Peyer's patch (tissue), 4 donors: ENCODE measurements around the gene BSG.

Experiments
- CTCF ChIP-seq, 6 experiments: fragments of 450-650 bp in 4 of 6; fragments of 200-600 bp in 2 of 6; sonication (generic) in 1 of 6; IDR thresholded peaks; one replicate each; pipeline ENCODE4 v1.5.1; 2017 to 2019; ENCODE audit warnings: antibody characterized with exemption in 6 of 6, mild to moderate bottlenecking in 3 of 6, moderate library complexity in 1 of 6
- POLR2A ChIP-seq, 2 donors: fragments of 450-650 bp; IDR thresholded peaks; one replicate each; pipeline ENCODE4 v1.5.1; 2017; ENCODE audit warnings: antibody characterized with exemption in 2 of 2, mild to moderate bottlenecking in 2 of 2, moderate library complexity in 2 of 2

DNA sequence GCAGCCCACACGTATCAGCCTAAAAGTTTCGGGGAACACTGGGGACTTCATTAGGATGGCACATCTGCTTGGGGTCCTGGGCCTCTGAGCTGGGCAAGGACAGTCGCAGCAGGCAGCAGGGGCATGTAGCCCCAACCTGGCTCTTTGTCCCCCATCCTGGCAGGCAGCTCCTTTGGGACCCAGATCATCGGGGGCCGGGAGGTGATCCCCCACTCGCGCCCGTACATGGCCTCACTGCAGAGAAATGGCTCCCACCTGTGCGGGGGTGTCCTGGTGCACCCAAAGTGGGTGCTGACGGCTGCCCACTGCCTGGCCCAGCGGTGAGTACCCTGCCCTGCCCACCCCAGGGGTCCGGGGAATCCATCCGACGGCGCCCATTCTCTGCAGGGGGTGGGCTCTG lies 25.3 kb upstream of the BSG start:
- TF ChIP-seq POLR2A (IDR thresholded peaks at IDR 0.05) = no peak
- no peak for TF ChIP-seq CTCF (IDR thresholded peaks at IDR 0.05)
